Measurements from ENCODE around the gene STX11.
"Not testable (repeated sequence)": the region's sequence is repeated elsewhere in the genome, so short reads cannot be mapped to it uniquely, and the experiment has no call there.

STX11 gene

DNA sequence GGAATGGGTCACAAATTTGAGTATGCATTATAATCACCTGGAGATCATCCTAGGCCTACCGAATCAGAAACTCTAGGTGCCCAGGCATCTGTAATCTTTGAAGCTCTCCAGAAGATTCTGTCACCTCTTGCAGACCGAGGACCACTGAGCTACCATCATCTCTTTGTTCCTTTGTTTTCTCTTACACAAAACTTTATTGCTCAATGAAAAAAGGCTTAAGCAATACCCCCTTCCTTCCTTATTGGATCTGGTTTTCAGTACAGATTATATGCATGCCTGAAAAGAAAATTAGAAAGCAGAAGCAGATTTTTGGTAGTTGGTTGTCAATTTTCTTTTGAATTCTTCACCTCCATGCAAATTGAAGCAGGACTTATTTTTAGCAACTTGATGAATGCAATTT, 31.3 kb downstream of the STX11 start:
- Histone ChIP-seq H3K27me3 (ENCODE audit: low read length) (no peaks in the 10 kb centered on the region), H3K4me3 (ENCODE audit: insufficient read depth, low read length, poor library complexity, severe bottlenecking) (no peak overlapping the region), H4K20me1 (ENCODE audit: low read depth, low read length) (no peaks in the 10 kb centered on the region), H3K27ac (ENCODE audit: low read depth, low read length) (no peak overlapping the region), H3K9ac (ENCODE audit: low read length) (no peak overlapping the region), H3K4me2 (ENCODE audit: low read depth, low read length, poor library complexity, severe bottlenecking) (no peak overlapping the region), H2AFZ (ENCODE audit: low read depth, low read length, severe bottlenecking) (no peak overlapping the region), H3K36me3 (ENCODE audit: low read length) (no peaks in the 10 kb centered on the region), H3K79me2 (ENCODE audit: insufficient read depth, low read length) (no peaks in the 10 kb centered on the region), H3F3A (ENCODE audit: insufficient read depth) (no peaks in the 10 kb centered on the region), H3K9me3 (ENCODE audit: insufficient read depth, low read length) (no peaks in the 10 kb centered on the region), H3K9me2 (replicated peaks; ENCODE audit: insufficient read depth, low read length) (no peaks in the 10 kb centered on the region)
- TF ChIP-seq EZH2phosphoT487 (conservative IDR thresholded peaks at IDR 0.05; ENCODE audit: low read length) (no peak), CTCF (IDR thresholded peaks at IDR 0.05; ENCODE audit: insufficient read depth, low read length, poor library complexity, severe bottlenecking) (no peak)

GRCh38 chr6:144184186-144184585, 33.9 kb downstream of the STX11 start:
- not testable (repeated sequence) for H3K9me3 ChIP-seq (ENCODE audit: insufficient read depth, low read length); H3K4me3 ChIP-seq (ENCODE audit: insufficient read depth, low read length, poor library complexity, severe bottlenecking); H4K20me1 ChIP-seq (ENCODE audit: low read depth, low read length); H3K9ac ChIP-seq (ENCODE audit: low read length); H2AFZ ChIP-seq (ENCODE audit: low read depth, low read length, severe bottlenecking); H3K4me2 ChIP-seq (ENCODE audit: low read depth, low read length, poor library complexity, severe bottlenecking); H3K27ac ChIP-seq (ENCODE audit: low read depth, low read length); H3K79me2 ChIP-seq (ENCODE audit: insufficient read depth, low read length); H3K36me3 ChIP-seq (ENCODE audit: low read length); H3K27me3 ChIP-seq (ENCODE audit: low read length); H3K9me2 ChIP-seq (replicated peaks; ENCODE audit: insufficient read depth, low read length); H3F3A ChIP-seq (ENCODE audit: insufficient read depth)

GRCh38 chr6:144185133-144185836, 35.0 kb downstream of the STX11 start:
- no peak for TF ChIP-seq CTCF (IDR thresholded peaks at IDR 0.05; ENCODE audit: insufficient read depth, low read length, poor library complexity, severe bottlenecking)
- TF ChIP-seq EZH2phosphoT487 (conservative IDR thresholded peaks at IDR 0.05; ENCODE audit: low read length), result no peak
- no peak overlapping the region for H3K9ac ChIP-seq (ENCODE audit: low read length)
- no peaks in the 10 kb centered on the region for H3K36me3 ChIP-seq (ENCODE audit: low read length)
- H4K20me1 ChIP-seq (ENCODE audit: low read depth, low read length), result no peaks in the 10 kb centered on the region
- no peaks in the 10 kb centered on the region for H3F3A ChIP-seq (ENCODE audit: insufficient read depth)
- H3K79me2 ChIP-seq (ENCODE audit: insufficient read depth, low read length), result no peaks in the 10 kb centered on the region
- H3K4me2 ChIP-seq (ENCODE audit: low read depth, low read length, poor library complexity, severe bottlenecking), result no peak overlapping the region
- H3K9me3 ChIP-seq (ENCODE audit: insufficient read depth, low read length), result no peaks in the 10 kb centered on the region
- no peaks in the 10 kb centered on the region for H3K9me2 ChIP-seq (replicated peaks; ENCODE audit: insufficient read depth, low read length)
- H3K27me3 ChIP-seq (ENCODE audit: low read length), result no peaks in the 10 kb centered on the region
- H2AFZ ChIP-seq (ENCODE audit: low read depth, low read length, severe bottlenecking), result no peak overlapping the region
- H3K27ac ChIP-seq (ENCODE audit: low read depth, low read length), result no peak overlapping the region
- H3K4me3 ChIP-seq (ENCODE audit: insufficient read depth, low read length, poor library complexity, severe bottlenecking), result no peak overlapping the region

GRCh38 chr6:144186817-144187625, 36.7 kb downstream of the STX11 start:
- Histone ChIP-seq H3K36me3 (ENCODE audit: low read length) (no peaks in the 10 kb centered on the region), H3K27ac (ENCODE audit: low read depth, low read length) (no peak overlapping the region), H3K9me3 (ENCODE audit: insufficient read depth, low read length) (no peaks in the 10 kb centered on the region), H3K9me2 (replicated peaks; ENCODE audit: insufficient read depth, low read length) (no peaks in the 10 kb centered on the region), H2AFZ (ENCODE audit: low read depth, low read length, severe bottlenecking) (no peak overlapping the region), H4K20me1 (ENCODE audit: low read depth, low read length) (no peaks in the 10 kb centered on the region), H3F3A (ENCODE audit: insufficient read depth) (no peaks in the 10 kb centered on the region), H3K4me3 (ENCODE audit: insufficient read depth, low read length, poor library complexity, severe bottlenecking) (no peak overlapping the region), H3K27me3 (ENCODE audit: low read length) (no peaks in the 10 kb centered on the region), H3K79me2 (ENCODE audit: insufficient read depth, low read length) (no peaks in the 10 kb centered on the region), H3K9ac (ENCODE audit: low read length) (no peak overlapping the region), H3K4me2 (ENCODE audit: low read depth, low read length, poor library complexity, severe bottlenecking) (no peak overlapping the region)
- no peak for TF ChIP-seq CTCF (IDR thresholded peaks at IDR 0.05; ENCODE audit: insufficient read depth, low read length, poor library complexity, severe bottlenecking)
- TF ChIP-seq EZH2phosphoT487 (conservative IDR thresholded peaks at IDR 0.05; ENCODE audit: low read length), result no peak

Data from SU-DHL-6 (cell line).